ENCODE data around the gene ZFHX3. TPM values are rescaled to one million over a fixed set of nuclear protein-coding genes. Genes with fewer than 3 reads are reported as not detected.

ZFHX3 gene
- total and polyA plus RNA-seq, 4 donors, result 1.5 to 5.9 (median 3.0) TPM

- Histone ChIP-seq H3K36me3 (ENCODE audit: control insufficient read depth in 4 of 4, insufficient read depth in 3 of 4, low read depth in 1 of 4, low read length in 3 of 4) (no peaks in the 10 kb centered on the region), H3K27ac (ENCODE audit: low read depth in 1 of 2, low read length in 2 of 2) (no peak overlapping the region), H3K9ac (ENCODE audit: low read depth in 1 of 2, low read length in 2 of 2) (no peak overlapping the region), H3K27me3 (ENCODE audit: control insufficient read depth in 4 of 4, insufficient read depth in 4 of 4, low read length in 3 of 4) (no peaks in the 10 kb centered on the region), H3K9me3 (ENCODE audit: control insufficient read depth in 4 of 4, low read length in 3 of 4) (no peaks in the 10 kb centered on the region), H3K4me1 (ENCODE audit: control insufficient read depth in 4 of 4, insufficient read depth in 4 of 4, low read length in 3 of 4) (peaks cover 0 to 12% (median 4%) of the 10 kb centered on the region in 4 donors), H3K4me3 (ENCODE audit: low read depth in 1 of 3, low read length in 3 of 3) (no peak overlapping the region)
- no peak for DNase-seq (ENCODE audit: low spot score)
- 93% methylated on average over 7 of the region's 7 CpGs for whole genome bisulfite sequencing
- TF ChIP-seq RXRA (IDR thresholded peaks at IDR 0.05), result no peak
- TF ChIP-seq GABPA (IDR thresholded peaks at IDR 0.05 in 1 of 2, conservative IDR thresholded peaks at IDR 0.05 in 1 of 2), result no peak
- TF ChIP-seq FOXA1 (IDR thresholded peaks at IDR 0.05), result no peak
- TF ChIP-seq YY1 (IDR thresholded peaks at IDR 0.05), result no peak
- no peak for TF ChIP-seq CTCF (IDR thresholded peaks at IDR 0.05; ENCODE audit: low read depth, low read length, missing input control)
- TF ChIP-seq NR2F2 (IDR thresholded peaks at IDR 0.05), result no peak
- TF ChIP-seq FOXA2 (IDR thresholded peaks at IDR 0.05), result no peak
These were observed 117.5 kb downstream of the ZFHX3 start for GRCh38 chr16:72930396-72930795.

GRCh38 chr16:72928090-72928981, 119.6 kb downstream of the ZFHX3 start:
- TF ChIP-seq JUND (IDR thresholded peaks at IDR 0.05), result no peak
- no peak for TF ChIP-seq RAD21 (IDR thresholded peaks at IDR 0.05)
- no peak for TF ChIP-seq RXRA (IDR thresholded peaks at IDR 0.05)
- no peak for TF ChIP-seq GABPA (IDR thresholded peaks at IDR 0.05 in 1 of 2, conservative IDR thresholded peaks at IDR 0.05 in 1 of 2)
- no peak for TF ChIP-seq NR2F2 (IDR thresholded peaks at IDR 0.05)
- TF ChIP-seq, protein P1, sequence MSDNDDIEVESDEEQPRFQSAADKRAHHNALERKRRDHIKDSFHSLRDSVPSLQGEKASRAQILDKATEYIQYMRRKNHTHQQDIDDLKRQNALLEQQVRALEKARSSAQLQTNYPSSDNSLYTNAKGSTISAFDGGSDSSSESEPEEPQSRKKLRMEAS (IDR thresholded peaks at IDR 0.05), result no peak
- TF ChIP-seq ATF3 (IDR thresholded peaks at IDR 0.05), result no peak
- TF ChIP-seq FOXA1 (IDR thresholded peaks at IDR 0.05), result no peak
- TF ChIP-seq, protein P2, sequence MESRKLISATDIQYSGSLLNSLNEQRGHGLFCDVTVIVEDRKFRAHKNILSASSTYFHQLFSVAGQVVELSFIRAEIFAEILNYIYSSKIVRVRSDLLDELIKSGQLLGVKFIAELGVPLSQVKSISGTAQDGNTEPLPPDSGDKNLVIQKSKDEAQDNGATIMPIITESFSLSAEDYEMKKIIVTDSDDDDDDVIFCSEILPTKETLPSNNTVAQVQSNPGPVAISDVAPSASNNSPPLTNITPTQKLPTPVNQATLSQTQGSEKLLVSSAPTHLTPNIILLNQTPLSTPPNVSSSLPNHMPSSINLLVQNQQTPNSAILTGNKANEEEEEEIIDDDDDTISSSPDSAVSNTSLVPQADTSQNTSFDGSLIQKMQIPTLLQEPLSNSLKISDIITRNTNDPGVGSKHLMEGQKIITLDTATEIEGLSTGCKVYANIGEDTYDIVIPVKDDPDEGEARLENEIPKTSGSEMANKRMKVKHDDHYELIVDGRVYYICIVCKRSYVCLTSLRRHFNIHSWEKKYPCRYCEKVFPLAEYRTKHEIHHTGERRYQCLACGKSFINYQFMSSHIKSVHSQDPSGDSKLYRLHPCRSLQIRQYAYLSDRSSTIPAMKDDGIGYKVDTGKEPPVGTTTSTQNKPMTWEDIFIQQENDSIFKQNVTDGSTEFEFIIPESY (IDR thresholded peaks at IDR 0.05), result no peak
- no peak overlapping the region for H3K4me3 ChIP-seq (ENCODE audit: low read depth in 1 of 3, low read length in 3 of 3)
- peaks cover 0 to 12% (median 2%) of the 10 kb centered on the region in 4 donors for H3K4me1 ChIP-seq (ENCODE audit: control insufficient read depth in 4 of 4, insufficient read depth in 4 of 4, low read length in 3 of 4)
- H3K27me3 ChIP-seq (ENCODE audit: control insufficient read depth in 4 of 4, insufficient read depth in 4 of 4, low read length in 3 of 4), result no peaks in the 10 kb centered on the region
- H3K36me3 ChIP-seq (ENCODE audit: control insufficient read depth in 4 of 4, insufficient read depth in 3 of 4, low read depth in 1 of 4, low read length in 3 of 4), result no peaks in the 10 kb centered on the region
- 78% methylated on average over 11 of the region's 11 CpGs for WGBS
- DNase-seq (ENCODE audit: low spot score), result no peak
- H3K9me3 ChIP-seq (ENCODE audit: control insufficient read depth in 4 of 4, low read length in 3 of 4), result no peaks in the 10 kb centered on the region
- no peak overlapping the region for H3K27ac ChIP-seq (ENCODE audit: low read depth in 1 of 2, low read length in 2 of 2)
- H3K9ac ChIP-seq (ENCODE audit: low read depth in 1 of 2, low read length in 2 of 2), result no peak overlapping the region

All from liver (tissue), 9 donors.